MM.1S (cell line): ENCODE data around the gene TSR1.

ENCODE experiments used
- CTCF ChIP-seq: fragments of 300-600 bp; sonication (generic); IDR thresholded peaks from 2 replicates; pipeline ENCODE4 v1.5.1; 2016; ENCODE audit warnings: antibody characterized with exemption, low read length, mixed read lengths
- EZH2 ChIP-seq: fragments of 300-600 bp; sonication (generic); optimal IDR thresholded peaks from 2 replicates; pipeline ENCODE3; 2017; ENCODE audit warnings: low read depth, mild to moderate bottlenecking, antibody characterized with exemption, low read length, mixed read lengths
- EZH2phosphoT487 ChIP-seq: fragments of 300-600 bp; sonication (generic); IDR thresholded peaks from 2 replicates; pipeline ENCODE4 v1.6.1; 2018; ENCODE audit warnings: antibody characterized with exemption, low read length

DNA sequence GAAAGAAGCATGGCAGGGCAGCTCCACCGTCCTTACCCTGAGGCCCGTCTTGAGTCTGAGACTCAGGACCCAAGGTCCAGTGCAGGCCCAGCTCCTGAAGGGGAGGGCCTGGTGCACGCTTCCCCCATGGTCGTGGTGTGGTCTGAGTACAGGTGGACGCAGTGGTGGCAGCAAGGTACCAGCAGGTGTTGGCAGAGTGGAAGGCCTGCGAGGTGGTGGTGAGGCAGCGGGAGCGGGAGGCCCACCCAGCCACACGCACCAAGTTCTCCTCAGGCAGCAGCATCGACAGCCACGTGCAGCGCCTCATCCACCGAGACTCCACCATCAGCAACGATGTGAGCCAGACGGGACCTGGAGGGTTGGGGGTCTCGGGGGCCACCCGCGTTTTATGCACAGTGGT lies 36.9 kb upstream of the TSR1 start:
- TF ChIP-seq CTCF, result no peak
- TF ChIP-seq EZH2, result no peak
- no peak for TF ChIP-seq EZH2phosphoT487
